ENCODE measurements around the gene MAEL. TPM values are rescaled to one million over a fixed set of nuclear protein-coding genes. Genes with fewer than 3 reads are reported as not detected.
"Not testable (repeated sequence)": the region's sequence is repeated elsewhere in the genome, so short reads cannot be mapped to it uniquely, and the experiment has no call there.

Gene MAEL
- total RNA-seq, 1 experiment from 2014 or later = not detected

DNA sequence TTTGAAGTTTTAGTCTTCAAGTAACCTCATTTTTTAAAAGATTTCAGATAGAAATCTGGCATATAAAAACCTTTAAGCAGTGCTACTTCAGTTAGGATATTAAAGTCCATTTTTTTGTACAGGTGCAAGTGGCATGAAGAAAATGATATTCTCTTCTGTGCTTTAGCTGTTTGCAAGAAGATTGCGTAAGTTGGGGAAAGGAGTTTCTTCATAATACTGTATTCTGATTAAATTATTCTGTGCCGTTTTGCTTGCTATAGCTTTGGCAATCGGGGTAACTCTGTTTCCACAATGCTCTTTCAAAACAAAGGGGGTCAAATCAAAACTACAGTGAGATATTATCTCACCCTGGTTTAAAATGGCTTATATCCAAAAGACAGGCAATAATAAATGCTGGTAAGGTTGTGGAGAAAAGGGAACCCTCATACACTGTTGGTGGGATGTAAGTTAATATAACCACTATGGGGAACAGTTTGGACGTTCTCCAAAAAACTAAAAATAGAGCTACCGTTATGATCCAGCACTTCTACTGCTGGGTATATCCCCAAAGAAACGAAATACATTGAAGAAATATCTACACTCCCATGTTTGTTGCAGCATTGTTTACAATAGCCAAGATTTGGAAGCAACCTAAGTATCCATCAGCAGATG, 27.1 kb downstream of the MAEL start:
- H3K27me3 ChIP-seq = no peaks in the 10 kb centered on the region
- no peak overlapping the region for H3K4me3 ChIP-seq
- DNase-seq = no peak
- H3K9me3 ChIP-seq = no peaks in the 10 kb centered on the region
- H3K36me3 ChIP-seq = no peaks in the 10 kb centered on the region

DNA sequence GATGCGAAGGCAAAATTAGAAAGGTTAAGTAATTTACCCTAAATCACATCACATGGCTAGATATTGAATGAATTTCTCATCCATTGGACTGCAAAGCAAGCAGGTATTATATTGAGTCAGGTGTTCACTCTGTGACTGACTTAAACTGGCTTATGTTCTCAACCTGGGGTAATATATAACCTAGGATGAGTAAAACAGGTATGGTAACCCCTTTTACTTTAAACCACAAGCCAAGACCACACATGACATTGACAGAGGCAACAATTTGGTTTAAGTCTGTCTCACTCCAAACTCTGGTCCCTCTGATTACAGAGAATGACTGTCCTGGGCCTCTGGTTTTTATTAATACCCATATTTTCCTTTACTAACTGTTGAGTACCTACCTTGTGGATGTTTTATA, 33.3 kb downstream of the MAEL start:
- H3K27me3 ChIP-seq = no peaks in the 10 kb centered on the region
- no peaks in the 10 kb centered on the region for H3K36me3 ChIP-seq
- no peak overlapping the region for H3K4me3 ChIP-seq
- no peak for DNase-seq
- H3K9me3 ChIP-seq = no peaks in the 10 kb centered on the region

DNA sequence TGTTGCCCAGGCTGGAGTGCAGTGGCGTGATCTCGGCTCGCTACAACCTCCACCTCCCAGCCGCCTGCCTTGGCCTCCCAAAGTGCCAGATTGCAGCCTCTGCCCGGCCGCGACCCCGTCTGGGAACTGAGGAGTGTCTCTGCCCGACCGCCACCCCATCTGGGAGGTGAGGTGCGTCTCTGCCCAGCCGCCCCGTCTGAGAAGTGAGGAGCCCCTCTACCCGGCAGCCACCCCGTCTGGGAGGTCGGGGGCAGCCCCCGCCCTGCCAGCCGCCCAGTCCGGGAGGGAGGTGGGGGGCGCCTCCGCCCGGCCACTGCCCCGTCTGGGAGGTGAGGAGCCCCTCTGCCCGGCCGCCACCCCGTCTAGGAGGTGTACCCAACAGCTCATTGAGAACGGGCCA, 40.5 kb downstream of the MAEL start:
- H3K4me3 ChIP-seq, H3K9me3 ChIP-seq, H3K36me3 ChIP-seq, H3K27me3 ChIP-seq, DNase-seq: not testable (repeated sequence)

DNA sequence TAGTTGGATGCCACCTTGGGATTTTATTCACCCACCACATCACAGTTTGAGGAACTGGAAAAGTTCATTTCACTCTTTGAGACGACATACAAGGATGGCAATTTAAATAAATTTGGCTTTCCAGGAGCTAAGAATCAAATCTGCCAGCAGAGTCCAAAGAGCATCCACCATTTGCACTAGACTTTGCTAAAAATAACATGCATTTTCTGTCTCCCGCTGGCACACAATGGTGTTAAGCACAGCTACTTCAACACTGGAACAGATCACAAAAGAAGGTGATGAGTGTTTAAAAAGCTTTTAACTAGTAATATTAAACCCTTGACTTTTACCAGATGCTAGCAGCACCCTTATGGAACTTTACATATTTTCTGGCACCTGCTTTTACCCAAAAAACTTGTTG, 44.6 kb downstream of the MAEL start:
- DNase-seq = no peak

DNA sequence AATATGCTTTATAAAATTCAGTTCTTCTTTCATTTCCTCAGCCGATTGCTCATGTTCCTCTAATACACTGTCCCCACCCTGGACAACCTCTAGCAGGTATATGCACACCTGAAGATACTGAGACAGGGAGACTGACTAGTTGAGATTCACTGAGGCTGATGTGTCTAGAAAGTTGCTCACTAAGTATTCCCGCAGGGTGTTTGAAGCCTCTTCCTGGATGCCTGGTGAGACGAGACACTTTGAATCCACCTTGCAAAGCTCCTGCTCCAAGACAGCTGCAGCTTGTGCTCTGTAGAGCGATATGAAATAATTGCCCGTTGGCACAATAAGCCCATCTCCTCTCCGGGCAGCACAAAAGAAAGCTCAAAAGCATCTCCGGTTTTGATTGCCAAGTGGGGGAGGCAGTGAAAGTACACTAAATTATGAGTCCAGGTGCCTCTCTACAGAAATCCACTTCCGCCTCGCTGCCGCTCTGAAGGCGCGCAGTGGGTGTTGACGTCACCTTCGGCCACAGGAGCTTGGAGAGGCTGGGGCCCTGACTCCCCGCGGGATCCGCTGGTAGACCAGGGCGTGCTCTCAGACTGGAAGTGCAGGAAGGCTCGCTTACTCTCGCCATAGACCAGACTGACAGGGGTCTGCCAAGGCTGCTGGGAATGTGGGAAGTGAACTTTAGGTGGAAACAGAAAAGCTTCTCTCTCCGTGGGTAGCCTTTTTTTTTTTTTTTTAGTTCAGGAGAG, 54.8 kb downstream of the MAEL start:
- no peaks in the 10 kb centered on the region for H3K9me3 ChIP-seq
- no peaks in the 10 kb centered on the region for H3K36me3 ChIP-seq
- peak overlapping the region; percentile 5; the same call in 1 of the 2 replicates for H3K4me3 ChIP-seq
- peaks cover 26% of the 10 kb centered on the region for H3K27me3 ChIP-seq
- peak; percentile 65 for DNase-seq

More for the DNA sequence above, 44.6 kb downstream of the MAEL start:
- Histone ChIP-seq H3K27me3 (peaks cover 16% of the 10 kb centered on the region), H3K36me3 (no peaks in the 10 kb centered on the region), H3K9me3 (no peaks in the 10 kb centered on the region), H3K4me3 (no peak overlapping the region)

DNA sequence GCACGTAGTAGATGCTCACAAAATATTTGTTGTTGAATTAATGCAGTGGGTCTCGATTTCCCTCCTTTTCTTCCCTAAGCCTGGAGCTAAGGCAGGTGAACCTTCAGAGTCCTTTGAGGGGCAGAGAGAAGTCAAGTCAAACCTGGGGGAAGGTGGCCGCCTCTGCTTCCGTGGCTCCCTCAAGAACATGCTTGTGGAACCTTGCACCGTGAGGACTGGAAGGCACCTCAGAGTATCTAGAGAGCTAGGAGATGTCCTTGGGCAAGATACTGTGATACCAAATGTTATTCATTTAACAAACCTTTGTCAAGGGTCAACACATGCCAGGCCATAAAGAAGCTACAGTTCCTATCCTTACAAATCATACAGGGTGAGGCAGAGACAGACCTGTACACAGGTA, 62.8 kb downstream of the MAEL start:
- Histone ChIP-seq H3K27me3 (peaks cover 9% of the 10 kb centered on the region), H3K9me3 (no peaks in the 10 kb centered on the region), H3K36me3 (no peaks in the 10 kb centered on the region), H3K4me3 (no peak overlapping the region)
- DNase-seq = no peak

DNA sequence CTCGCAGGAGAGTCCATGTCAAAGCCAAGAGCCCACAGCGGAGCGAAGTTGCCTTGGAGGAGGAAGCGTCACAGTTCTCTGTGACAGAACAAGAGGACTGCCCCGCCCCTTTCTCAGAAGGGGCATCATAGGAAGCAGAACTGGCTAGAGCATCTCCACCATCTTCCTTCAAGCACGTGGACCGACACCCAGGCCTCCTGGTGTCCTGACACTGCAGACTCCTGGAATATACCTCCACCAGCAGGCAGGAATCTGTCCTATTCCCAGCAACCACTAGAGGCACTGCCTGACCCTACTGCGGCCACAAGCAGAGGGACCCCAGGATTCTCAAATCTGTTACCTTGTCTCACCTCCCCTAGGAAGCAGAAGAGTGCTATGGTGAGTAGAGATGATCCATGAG, 63.3 kb downstream of the MAEL start:
- no peak for DNase-seq
- H3K27me3 ChIP-seq = peaks cover 6% of the 10 kb centered on the region; the same call in 1 of the 2 replicates

DNA sequence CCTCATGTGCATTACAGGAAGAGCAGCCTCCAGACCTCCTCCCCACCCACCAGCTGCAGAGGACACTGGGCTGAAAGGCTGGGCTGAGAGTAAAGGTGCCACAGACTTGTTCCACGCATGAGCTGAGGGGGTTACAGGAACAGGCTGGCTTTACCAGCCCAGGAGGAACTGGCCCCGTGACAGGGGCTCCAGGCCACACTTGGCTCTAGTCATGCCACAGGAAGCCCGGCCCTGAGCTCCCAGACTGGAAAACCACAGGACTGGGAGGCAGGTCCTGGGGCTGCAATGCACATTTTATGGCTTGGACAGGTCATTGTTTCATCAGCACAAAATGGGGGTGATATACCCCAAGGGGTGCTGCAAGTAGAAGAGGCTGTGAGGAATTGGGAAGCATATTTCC, 65.5 kb downstream of the MAEL start:
- Histone ChIP-seq H3K27me3 (no peaks in the 10 kb centered on the region), H3K36me3 (no peaks in the 10 kb centered on the region), H3K9me3 (no peaks in the 10 kb centered on the region), H3K4me3 (no peak overlapping the region)
- DNase-seq = no peak

More for the DNA sequence above, 63.3 kb downstream of the MAEL start:
- Histone ChIP-seq H3K9me3 (no peaks in the 10 kb centered on the region), H3K36me3 (no peaks in the 10 kb centered on the region), H3K4me3 (no peak overlapping the region)

DNA sequence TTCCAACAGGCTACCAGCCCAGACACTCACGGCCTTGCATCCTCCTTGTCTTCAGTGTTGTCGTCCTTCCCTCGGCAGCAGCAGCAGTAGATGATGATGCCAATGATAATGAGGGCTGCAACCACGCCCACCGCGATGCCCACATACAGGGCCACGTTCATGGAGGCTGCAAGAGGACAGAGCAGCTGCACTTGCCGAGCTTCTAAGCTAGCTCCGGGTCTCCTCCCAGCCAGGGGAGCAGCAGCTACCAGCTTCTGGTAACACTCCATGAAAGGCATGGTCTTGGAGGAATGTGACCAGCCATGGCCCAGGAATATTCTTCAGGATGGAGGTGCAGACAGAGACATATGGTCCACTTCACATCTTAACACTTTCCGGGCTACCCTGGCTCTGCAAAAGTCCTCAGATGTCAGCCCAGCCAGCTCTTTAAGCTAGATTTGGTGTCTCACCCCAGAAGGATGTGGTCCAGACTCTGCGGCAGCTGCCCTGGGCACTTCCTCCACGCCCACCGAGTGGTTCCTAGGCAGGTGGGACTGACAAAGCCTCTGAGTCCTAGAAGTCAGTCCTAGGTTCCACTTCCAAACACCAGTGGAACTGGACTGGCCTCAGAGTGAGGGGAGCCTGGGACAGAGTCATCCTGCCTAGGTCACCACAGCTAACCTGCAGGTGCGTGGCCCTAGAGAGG, 66.0 kb downstream of the MAEL start:
- Histone ChIP-seq H3K4me3 (no peak overlapping the region), H3K9me3 (no peaks in the 10 kb centered on the region), H3K36me3 (no peaks in the 10 kb centered on the region), H3K27me3 (no peaks in the 10 kb centered on the region)
- no peak for DNase-seq

DNA sequence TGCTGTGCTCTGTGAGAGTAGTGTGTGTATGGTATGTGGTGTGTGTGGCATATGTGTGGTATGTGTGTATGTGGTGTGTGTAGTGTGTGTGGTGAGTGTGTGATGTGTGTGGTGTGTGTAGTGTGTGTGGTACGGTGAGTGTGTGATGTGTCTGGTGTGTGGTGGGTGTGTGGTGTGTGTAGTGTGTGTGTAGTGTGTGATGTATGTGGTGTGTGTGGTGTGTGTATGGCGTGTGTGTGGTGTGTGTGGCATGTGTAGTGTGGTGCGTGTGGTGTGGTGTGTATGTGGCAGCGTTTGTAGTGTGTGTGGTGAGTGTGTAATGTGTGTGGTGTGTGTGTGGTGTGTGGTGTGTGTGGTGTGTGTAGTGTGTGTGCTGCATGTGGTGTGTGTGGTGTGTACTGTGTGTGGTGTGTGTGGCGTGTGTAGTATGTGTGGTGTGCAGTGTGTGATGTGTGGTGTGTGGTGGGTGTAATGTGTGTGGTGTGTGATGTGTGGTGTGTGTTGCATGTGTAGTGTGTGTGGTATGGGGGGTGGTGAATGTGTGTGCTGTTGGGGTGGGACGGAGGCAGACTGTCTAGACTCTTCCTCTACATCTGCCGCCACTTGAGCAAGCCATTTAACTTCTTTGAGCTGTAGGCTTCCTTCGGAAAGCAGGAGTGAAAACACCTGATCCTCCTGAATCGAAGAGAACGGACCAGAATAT, 67.6 kb downstream of the MAEL start:
- no peak for DNase-seq
- no peaks in the 10 kb centered on the region for H3K36me3 ChIP-seq
- H3K9me3 ChIP-seq = no peaks in the 10 kb centered on the region
- H3K4me3 ChIP-seq = no peak overlapping the region
- no peaks in the 10 kb centered on the region for H3K27me3 ChIP-seq

DNA sequence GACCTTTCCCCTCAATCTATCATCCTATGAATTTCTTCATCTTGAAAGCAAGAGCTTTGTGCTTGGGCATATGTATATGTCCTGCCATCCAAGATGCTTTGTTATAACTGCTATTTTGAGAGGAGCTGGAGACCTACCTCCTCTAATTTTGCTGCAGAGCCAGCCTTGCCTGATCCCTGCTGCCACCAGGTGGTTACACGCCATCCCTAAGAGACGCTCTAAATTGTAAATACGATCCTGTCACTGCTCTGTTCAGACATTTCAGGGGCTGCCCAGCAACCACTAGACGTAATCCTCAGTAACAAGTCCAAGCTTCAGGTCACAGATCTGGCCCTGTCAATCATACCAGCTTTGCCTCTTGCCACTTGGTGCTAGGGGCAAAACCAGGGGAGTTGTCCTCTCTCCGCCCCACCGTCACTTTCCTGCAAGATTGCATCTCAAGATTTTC, 68.2 kb downstream of the MAEL start:
- Histone ChIP-seq H3K4me3 (no peak overlapping the region), H3K27me3 (no peaks in the 10 kb centered on the region), H3K9me3 (no peaks in the 10 kb centered on the region), H3K36me3 (no peaks in the 10 kb centered on the region)
- DNase-seq = no peak

DNA sequence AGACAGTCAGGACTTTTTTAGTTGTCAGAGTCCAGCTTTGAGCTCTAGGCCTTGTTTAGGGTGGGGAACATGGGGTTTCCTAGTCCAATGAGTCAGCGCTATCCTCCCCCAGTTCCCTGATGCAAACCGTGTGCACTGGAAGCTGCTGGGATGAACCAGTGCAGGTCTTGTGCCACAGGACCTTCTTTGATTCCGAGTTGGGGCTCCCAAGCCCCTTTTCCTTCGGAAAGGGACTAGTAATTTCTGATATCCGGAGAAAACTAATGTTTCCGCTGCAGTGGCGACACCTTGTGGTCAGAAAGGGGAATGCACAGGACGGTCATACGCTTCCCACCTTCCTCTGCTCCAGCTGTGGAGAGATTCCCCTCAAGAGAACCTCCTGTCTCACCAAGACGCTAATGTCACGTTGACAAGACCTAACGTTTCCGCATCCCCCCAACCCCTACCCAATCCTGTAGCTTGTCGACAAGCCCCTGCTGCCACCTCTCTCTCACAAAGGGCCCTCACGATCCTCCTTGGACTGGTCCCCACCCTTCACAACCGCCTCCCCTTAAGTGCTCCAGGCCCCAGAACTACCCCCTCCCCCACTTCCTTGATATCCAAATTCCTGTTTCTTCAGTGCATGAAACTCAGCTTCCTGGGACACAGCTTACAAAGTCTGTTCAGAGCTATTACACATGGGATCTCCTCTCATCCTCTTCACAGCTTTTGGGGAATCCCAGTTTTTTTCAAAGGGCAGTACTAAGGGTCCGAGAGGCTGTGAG, 70.1 kb downstream of the MAEL start:
- Histone ChIP-seq H3K36me3 (no peaks in the 10 kb centered on the region), H3K4me3 (no peak overlapping the region), H3K27me3 (no peaks in the 10 kb centered on the region), H3K9me3 (no peaks in the 10 kb centered on the region)
- DNase-seq = peak; percentile 56

DNA sequence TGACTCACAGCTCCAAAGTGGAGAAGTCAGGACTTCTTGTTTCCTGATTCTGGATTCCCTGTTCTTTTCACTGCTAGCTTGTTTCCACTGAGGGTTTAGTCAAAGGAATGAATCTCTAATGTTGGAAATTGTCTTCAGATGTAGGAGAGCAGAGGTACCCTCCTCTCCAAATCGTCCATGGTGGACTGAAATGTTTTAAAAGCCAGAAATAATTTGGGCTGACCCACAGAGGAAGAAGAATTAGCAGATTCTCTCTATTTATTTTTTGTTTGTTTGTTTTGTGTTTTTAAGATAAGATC, 70.7 kb downstream of the MAEL start:
- no peak overlapping the region for H3K4me3 ChIP-seq

DNA sequence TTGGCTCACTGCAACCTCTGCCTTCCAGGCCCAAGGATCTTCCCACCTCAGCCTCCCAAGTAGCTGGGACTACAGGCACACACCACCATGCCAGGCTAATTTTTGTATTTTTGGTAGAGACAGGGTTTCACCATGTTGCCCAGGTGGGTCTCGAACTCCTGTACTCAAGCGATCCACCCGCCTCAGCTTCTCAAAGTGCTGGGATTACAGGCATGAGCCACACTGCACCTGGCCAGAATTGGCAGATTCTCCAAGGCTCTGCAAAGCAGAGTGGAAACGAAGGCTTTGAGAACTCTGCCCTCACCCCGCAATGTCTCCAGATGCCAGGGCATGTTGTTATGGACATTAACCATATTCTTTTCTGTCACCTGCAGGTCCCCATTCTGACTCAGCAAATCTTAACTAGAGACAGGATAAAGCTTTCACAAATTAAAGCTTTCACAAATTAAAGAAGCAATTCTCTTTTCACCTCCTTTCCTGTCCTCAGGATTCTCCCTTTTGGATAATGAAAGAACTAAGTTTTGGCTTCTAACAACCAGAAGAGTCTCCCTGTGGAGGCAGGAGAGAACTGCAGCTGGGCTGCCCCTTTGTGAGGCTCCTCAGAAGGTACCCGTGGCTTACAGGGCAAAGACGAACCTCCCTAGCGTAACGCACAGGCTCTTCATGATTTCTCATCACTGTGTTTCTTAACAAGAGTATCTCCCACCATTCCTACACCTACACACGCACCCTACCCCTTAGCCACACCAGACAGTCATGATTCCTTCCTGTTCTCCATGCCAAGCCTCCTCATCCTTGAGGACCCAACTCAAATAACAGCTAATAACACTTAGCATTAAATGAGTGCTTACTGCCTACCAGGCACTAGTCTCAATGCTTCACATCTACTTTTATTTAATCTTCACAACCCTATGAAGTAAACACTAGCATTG, 71.3 kb downstream of the MAEL start:
- Histone ChIP-seq H3K36me3 (no peaks in the 10 kb centered on the region), H3K4me3 (no peak overlapping the region), H3K27me3 (no peaks in the 10 kb centered on the region), H3K9me3 (no peaks in the 10 kb centered on the region)
- no peak for DNase-seq

More for the DNA sequence above, 70.7 kb downstream of the MAEL start:
- H3K9me3 ChIP-seq = no peaks in the 10 kb centered on the region
- H3K27me3 ChIP-seq = no peaks in the 10 kb centered on the region
- no peak for DNase-seq
- H3K36me3 ChIP-seq = no peaks in the 10 kb centered on the region

DNA sequence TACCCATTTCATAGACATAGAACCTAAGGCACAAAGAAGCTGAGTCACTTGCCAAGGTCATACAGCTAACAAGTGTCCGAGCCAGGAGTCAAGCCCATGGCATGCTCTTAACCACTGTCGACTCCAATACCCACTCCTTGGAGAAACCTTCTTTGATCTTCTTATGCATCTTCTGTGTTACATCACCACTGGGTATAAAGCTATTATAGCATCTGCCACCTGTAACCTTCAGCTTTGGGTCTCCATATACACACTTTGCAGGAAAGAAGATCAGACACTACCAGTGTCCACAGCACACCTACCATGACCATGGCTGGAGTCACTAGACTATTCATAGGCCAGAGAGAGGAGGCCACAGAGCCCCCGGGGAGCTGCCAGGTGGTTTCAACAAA, 72.0 kb downstream of the MAEL start:
- Histone ChIP-seq H3K4me3 (no peak overlapping the region), H3K9me3 (no peaks in the 10 kb centered on the region), H3K36me3 (no peaks in the 10 kb centered on the region), H3K27me3 (no peaks in the 10 kb centered on the region)
- no peak for DNase-seq

DNA sequence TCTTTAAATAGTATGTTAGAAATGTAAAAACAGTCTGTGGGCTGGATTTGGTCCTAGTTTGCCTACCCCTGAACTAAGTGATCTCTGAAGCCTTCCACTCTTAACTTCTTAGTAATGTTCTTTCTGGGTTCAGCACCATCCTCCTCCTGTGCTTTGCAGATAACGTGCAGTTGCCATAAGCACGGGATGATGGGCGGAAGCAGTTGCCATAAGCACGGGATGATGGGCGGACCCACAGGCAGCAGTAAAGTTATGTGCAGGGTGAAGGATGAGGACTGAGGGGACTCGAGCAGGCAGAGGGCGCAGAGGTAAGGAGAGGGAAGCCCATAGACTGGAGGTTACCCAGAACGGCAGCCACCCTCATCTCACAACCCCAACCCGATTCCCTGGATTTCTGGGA, 75.5 kb downstream of the MAEL start:
- Histone ChIP-seq H3K36me3 (no peaks in the 10 kb centered on the region), H3K4me3 (no peak overlapping the region), H3K27me3 (no peaks in the 10 kb centered on the region), H3K9me3 (no peaks in the 10 kb centered on the region)
- DNase-seq = no peak

All from MG63 (cell line).